SK-N-MC (cell line): ENCODE data around the gene TFEC.

ENCODE experiments used
- DNase-seq: peaks from one replicate; pipeline ENCODE4 v3.0.0-alpha.2; 2011; ENCODE audit warnings: low read depth, low spot score
- H3K27ac ChIP-seq: fragments of 200-600 bp; sonication (generic); 2 replicates; pipeline ENCODE4 v1.5.1; 2016; ENCODE audit warnings: mixed run types
- H3K36me3 ChIP-seq: fragments of 200-600 bp; sonication (generic); 2 replicates; pipeline ENCODE4 v1.6.1; 2017; ENCODE audit warnings: antibody characterized with exemption, low read length, mixed read lengths; ENCODE audit not compliant: insufficient read depth
- H3K4me3 ChIP-seq: fragments of 200-600 bp; sonication (generic); 2 replicates; pipeline ENCODE4 v1.5.1; 2016
- H3K9ac ChIP-seq: fragments of 200-600 bp; sonication (generic); 2 replicates; pipeline ENCODE4 v1.8.0; 2017; ENCODE audit warnings: mixed run types, mixed read lengths; ENCODE audit not compliant: insufficient read length
- H3K9me3 ChIP-seq: fragments of 200-600 bp; sonication (generic); 2 replicates; pipeline ENCODE4 v1.6.1; 2017; ENCODE audit warnings: low read depth, mild to moderate bottlenecking, antibody characterized with exemption, low read length, moderate library complexity, mixed read lengths
- EZH2 ChIP-seq: fragments of 200-600 bp; sonication (generic); IDR thresholded peaks from one replicate; pipeline ENCODE4 v1.6.1; 2017; ENCODE audit warnings: antibody characterized with exemption
- FOXP2 ChIP-seq: optimal IDR thresholded peaks from 2 replicates; pipeline ENCODE3; 2011; ENCODE audit warnings: mild to moderate bottlenecking, moderate library complexity; ENCODE audit not compliant: insufficient read depth; ENCODE audit errors: extremely low read length, control extremely low read depth
- POLR2AphosphoS5 ChIP-seq: IDR thresholded peaks from 2 replicates; pipeline ENCODE4 v1.6.1; 2012; ENCODE audit warnings: mild to moderate bottlenecking, low read depth, low read length, borderline replicate concordance

TFEC gene

DNA sequence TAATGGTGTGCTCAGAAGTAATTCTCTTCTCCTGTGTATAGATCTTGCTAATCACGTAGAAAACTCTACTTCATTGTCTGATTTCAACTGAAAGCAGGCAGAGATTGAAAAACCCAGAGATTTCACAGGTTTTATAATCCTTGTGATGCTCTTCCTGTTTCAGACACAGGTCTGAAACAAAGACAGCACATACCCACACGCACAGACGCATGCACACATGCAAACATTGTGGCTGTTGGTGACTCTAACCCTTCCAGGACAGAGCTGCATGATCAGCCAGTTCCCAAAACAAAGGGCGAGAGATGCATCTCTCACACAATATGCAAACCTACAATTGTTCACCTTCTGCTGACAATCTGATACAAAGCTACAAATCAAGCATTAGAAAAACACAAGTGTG is 11.1 kb upstream of the TFEC start:
- Histone ChIP-seq H3K9me3 (no peaks in the 10 kb centered on the region), H3K27ac (no peak overlapping the region), H3K9ac (no peak overlapping the region), H3K4me3 (no peak overlapping the region), H3K36me3 (no peaks in the 10 kb centered on the region)
- TF ChIP-seq POLR2AphosphoS5 = no peak
- no peak for DNase-seq

DNA sequence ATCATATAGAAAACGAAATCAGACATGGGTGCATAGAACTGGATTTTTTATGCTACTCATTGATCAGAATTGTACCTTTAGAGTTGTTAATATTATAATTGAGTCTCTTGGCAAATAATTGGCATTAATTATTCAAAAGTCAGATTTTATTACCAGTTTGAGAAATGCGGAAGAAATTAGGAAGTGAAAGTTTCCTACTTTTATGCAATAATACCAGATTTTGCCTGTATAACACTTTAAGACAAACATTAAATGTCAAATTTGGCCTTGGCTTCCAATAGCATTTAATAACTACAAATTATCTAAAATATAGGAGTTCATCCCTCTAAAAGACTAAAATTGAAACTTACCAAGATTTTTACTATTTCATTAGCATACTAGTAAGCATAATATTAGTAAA is 6.8 kb upstream of the TFEC start:
- H3K9me3 ChIP-seq = no peaks in the 10 kb centered on the region
- TF ChIP-seq POLR2AphosphoS5 = no peak
- no peak for TF ChIP-seq EZH2
- TF ChIP-seq FOXP2 = no peak
- no peak overlapping the region for H3K27ac ChIP-seq
- no peak overlapping the region for H3K9ac ChIP-seq
- no peaks in the 10 kb centered on the region for H3K36me3 ChIP-seq
- no peak for DNase-seq
- H3K4me3 ChIP-seq = no peak overlapping the region

DNA sequence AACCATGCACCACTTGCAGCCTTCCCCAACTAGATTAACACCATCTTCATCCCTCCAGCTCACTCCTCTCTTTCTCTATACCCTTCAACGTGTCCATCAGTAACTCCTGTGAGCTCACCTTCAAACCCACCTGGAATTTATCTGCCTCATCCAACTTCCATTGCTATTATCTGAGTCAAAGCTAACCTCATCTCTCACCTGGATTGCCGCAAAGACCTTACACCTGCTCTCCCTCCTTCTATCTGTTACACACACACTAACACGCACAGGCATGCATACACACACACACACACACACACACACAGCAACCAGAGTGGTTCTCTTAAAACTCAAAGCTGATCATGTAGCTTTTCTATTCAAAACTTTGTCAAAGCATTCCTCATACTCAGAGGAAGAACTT is 3.8 kb upstream of the TFEC start:
- H3K9ac ChIP-seq = no peak overlapping the region
- H3K4me3 ChIP-seq = no peak overlapping the region
- TF ChIP-seq EZH2 (no peak), FOXP2 (no peak), POLR2AphosphoS5 (no peak)

GRCh38 chr7:116032886-116033285 is 2.3 kb upstream of the TFEC start:
- Histone ChIP-seq H3K36me3 (no peaks in the 10 kb centered on the region), H3K9me3 (no peaks in the 10 kb centered on the region), H3K4me3 (no peak overlapping the region), H3K9ac (no peak overlapping the region), H3K27ac (no peak overlapping the region)
- TF ChIP-seq EZH2 (no peak), FOXP2 (no peak), POLR2AphosphoS5 (no peak)
- no peak for DNase-seq

More for the DNA sequence above, 3.8 kb upstream of the TFEC start:
- Histone ChIP-seq H3K27ac (no peak overlapping the region), H3K36me3 (no peaks in the 10 kb centered on the region), H3K9me3 (no peaks in the 10 kb centered on the region)
- DNase-seq = no peak

- no peaks in the 10 kb centered on the region for H3K36me3 ChIP-seq
- H3K4me3 ChIP-seq = peak overlapping the region; percentile 7; the same call in 1 of the 2 replicates
- no peaks in the 10 kb centered on the region; the same call in 1 of the 2 replicates for H3K9me3 ChIP-seq
- H3K9ac ChIP-seq = peak overlapping the region; percentile 32
- peak overlapping the region; percentile 38 for H3K27ac ChIP-seq
- TF ChIP-seq EZH2 = no peak
- TF ChIP-seq FOXP2 = no peak
- no peak for TF ChIP-seq POLR2AphosphoS5
- DNase-seq = no peak
These were observed 1.8 kb downstream of the TFEC start for GRCh38 chr7:116028787-116029186.

GRCh38 chr7:116027786-116028185 is 2.8 kb downstream of the TFEC start:
- H3K9ac ChIP-seq = no peak overlapping the region
- no peaks in the 10 kb centered on the region; the same call in 1 of the 2 replicates for H3K9me3 ChIP-seq
- TF ChIP-seq EZH2 (no peak), FOXP2 (no peak), POLR2AphosphoS5 (no peak)
- no peak overlapping the region for H3K4me3 ChIP-seq
- no peaks in the 10 kb centered on the region for H3K36me3 ChIP-seq
- no peak for DNase-seq
- H3K27ac ChIP-seq = no peak overlapping the region

DNA sequence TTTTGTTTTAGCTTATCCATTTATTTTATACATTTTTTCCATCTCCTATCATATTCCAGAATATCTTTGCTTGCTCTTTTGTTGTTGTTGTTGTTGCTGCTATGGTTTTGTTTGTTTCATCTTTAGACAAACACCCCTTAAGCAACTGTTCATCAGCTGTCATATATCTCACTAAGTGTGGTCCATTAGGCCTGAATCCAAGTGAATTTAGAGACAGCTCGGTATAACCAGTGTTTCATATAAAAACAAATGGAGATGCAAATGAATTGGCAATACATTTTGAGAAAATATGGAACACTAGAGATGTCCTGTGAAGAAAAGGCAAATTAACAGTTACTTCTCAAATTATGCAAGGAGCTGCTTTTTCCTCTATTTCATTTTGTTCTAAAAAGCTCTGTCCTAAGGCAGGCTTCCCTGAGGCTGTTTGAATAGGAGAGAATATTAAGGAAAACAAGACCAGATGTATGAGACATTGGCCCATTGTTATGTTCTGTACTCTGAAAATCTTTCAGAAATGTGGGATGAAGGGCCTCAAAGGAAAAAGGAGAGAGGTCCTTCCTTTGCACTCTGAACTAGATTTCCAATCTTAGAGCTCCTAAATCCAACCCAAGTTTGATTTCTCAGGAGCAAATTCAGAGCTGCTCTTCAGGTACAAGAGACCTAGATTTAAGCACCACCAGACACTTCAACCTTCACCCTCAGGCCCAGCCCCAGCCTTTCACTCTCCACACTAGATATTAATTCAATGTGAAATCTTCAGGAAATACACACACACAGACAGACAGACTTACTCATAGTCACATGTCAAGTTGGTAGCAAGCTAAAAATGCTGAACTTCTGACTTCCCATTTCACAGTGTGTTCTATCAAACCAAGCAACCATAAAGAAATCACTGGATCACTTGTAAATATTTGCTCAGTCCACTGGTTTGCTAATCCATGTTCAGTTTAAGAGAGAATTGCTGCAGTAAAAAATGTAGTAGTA is 5.4 kb downstream of the TFEC start:
- TF ChIP-seq POLR2AphosphoS5 (no peak), EZH2 (no peak), FOXP2 (no peak)
- peak overlapping the region; percentile 10; the same call in 1 of the 2 replicates for H3K4me3 ChIP-seq
- H3K9me3 ChIP-seq = no peaks in the 10 kb centered on the region; the same call in 1 of the 2 replicates
- no peaks in the 10 kb centered on the region for H3K36me3 ChIP-seq
- peak overlapping the region; percentile 73 for H3K27ac ChIP-seq
- no peak overlapping the region for H3K9ac ChIP-seq
- no peak for DNase-seq

DNA sequence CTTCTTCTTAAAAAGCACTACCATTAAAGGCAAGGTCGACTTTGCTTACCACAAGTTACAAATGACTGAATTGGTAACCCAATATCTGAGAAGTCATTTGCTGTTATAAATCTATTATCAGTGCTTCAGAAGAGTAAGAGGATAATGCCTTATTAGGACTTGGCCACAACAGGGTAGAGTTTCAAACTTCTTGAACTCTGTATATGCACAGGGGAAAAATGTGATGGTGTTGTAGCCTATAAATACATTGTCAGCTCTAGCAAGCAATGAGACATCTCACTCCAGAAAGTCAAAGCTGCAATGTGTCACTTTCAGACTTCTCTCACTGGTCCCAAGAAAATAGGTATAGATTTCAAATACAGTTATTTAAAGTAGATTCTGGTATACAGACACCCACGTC is 9.3 kb downstream of the TFEC start:
- no peak for TF ChIP-seq FOXP2
- no peak for TF ChIP-seq EZH2
- no peak for TF ChIP-seq POLR2AphosphoS5
- H3K9me3 ChIP-seq = no peaks in the 10 kb centered on the region; the same call in 1 of the 2 replicates
- no peak overlapping the region for H3K9ac ChIP-seq
- H3K36me3 ChIP-seq = no peaks in the 10 kb centered on the region
- no peak overlapping the region for H3K4me3 ChIP-seq
- no peak for DNase-seq
- peak overlapping the region; percentile 73 for H3K27ac ChIP-seq
